HK-2 (cell line): ENCODE results near the gene SLC25A11.
"Not testable (repeated sequence)": the region's sequence is repeated elsewhere in the genome, so short reads cannot be mapped to it uniquely, and the experiment has no call there.

Source experiments
- DNase-seq: peaks from one replicate; pipeline ENCODE4 v3.0.0-alpha.2; 2018; ENCODE audit not compliant: unreplicated experiment

SLC25A11 gene

GRCh38 chr17:4945176-4945943, 5.5 kb upstream of the SLC25A11 start:
- peak; percentile 88 for DNase-seq

GRCh38 chr17:4944554-4945175, 4.8 kb upstream of the SLC25A11 start:
- no peak for DNase-seq

- no peak for DNase-seq
Observed at GRCh38 chr17:4944163-4944553, 4.3 kb upstream of the SLC25A11 start.

- no peak for DNase-seq
Observed at GRCh38 chr17:4942760-4943508, 3.1 kb upstream of the SLC25A11 start.

GRCh38 chr17:4941319-4941610, 1.4 kb upstream of the SLC25A11 start:
- no peak for DNase-seq

- DNase-seq, result peak; percentile 50
Observed at GRCh38 chr17:4940555-4941318, 891 bp upstream of the SLC25A11 start.

GRCh38 chr17:4939546-4939795, 375 bp downstream of the SLC25A11 start:
- no peak for DNase-seq

GRCh38 chr17:4938688-4939545, 929 bp downstream of the SLC25A11 start:
- DNase-seq, result no peak

- DNase-seq, result no peak
Observed at GRCh38 chr17:4938069-4938491, 1.8 kb downstream of the SLC25A11 start.

- DNase-seq, result no peak
Observed at GRCh38 chr17:4937553-4937952, 2.3 kb downstream of the SLC25A11 start.

- no peak for DNase-seq
Observed at GRCh38 chr17:4936436-4936835, 3.4 kb downstream of the SLC25A11 start.

- no peak for DNase-seq
Observed at GRCh38 chr17:4935650-4936049, 4.2 kb downstream of the SLC25A11 start.

GRCh38 chr17:4934173-4934979, 5.5 kb downstream of the SLC25A11 start:
- DNase-seq, result peak; percentile 86

- DNase-seq, result no peak
Observed at GRCh38 chr17:4933646-4934045, 6.2 kb downstream of the SLC25A11 start.

GRCh38 chr17:4932756-4933155, 7.1 kb downstream of the SLC25A11 start:
- no peak for DNase-seq

- no peak for DNase-seq
Observed at GRCh38 chr17:4931963-4932362, 7.9 kb downstream of the SLC25A11 start, which contains the start of gene GP1BA. Gene GP1BA (plus strand): TSS chr17:4932277. CDS start chr17:4932605, 328 bp downstream.

GRCh38 chr17:4928881-4929280, 11.0 kb downstream of the SLC25A11 start:
- no peak for DNase-seq

GRCh38 chr17:4926577-4927335, 13.1 kb downstream of the SLC25A11 start:
- not testable (repeated sequence) for DNase-seq

- DNase-seq, result no peak
Observed at GRCh38 chr17:4921320-4921719, 18.5 kb downstream of the SLC25A11 start.
